ENCODE data around the gene ELMO1.

DNA sequence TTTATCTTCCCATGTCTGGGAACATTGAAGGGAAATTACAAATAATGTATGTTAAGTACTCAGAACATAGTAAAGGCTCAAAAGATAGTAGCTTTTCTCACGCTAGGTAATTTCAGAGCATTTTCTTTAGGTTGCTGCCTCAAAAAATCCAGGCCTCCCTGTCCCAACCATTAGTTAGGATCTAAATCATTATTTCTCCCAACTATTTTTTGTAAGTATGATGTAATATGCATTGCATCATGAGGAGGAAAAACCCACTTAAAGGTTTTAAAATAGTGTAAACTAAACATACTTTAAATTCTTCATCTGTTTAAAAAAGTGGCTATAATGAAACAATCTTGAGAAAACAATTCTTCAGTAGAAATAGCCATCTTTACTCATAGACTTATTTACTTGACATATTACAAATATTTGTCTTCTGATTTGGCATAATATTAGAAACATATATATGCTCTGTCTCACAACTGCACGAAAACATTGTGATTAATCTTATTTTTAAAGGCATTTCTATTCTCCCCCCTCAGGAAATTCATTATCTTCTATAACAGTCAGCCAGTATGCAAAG, 329.3 kb downstream of the ELMO1 start:
- TF ChIP-seq, protein P1, sequence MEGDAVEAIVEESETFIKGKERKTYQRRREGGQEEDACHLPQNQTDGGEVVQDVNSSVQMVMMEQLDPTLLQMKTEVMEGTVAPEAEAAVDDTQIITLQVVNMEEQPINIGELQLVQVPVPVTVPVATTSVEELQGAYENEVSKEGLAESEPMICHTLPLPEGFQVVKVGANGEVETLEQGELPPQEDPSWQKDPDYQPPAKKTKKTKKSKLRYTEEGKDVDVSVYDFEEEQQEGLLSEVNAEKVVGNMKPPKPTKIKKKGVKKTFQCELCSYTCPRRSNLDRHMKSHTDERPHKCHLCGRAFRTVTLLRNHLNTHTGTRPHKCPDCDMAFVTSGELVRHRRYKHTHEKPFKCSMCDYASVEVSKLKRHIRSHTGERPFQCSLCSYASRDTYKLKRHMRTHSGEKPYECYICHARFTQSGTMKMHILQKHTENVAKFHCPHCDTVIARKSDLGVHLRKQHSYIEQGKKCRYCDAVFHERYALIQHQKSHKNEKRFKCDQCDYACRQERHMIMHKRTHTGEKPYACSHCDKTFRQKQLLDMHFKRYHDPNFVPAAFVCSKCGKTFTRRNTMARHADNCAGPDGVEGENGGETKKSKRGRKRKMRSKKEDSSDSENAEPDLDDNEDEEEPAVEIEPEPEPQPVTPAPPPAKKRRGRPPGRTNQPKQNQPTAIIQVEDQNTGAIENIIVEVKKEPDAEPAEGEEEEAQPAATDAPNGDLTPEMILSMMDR (IDR thresholded peaks at IDR 0.05), result no peak
- TF ChIP-seq POLR2A (IDR thresholded peaks at IDR 0.05), result no peak

Measured in lower leg skin (tissue), 3 donors.